ENCODE data around the gene EFCC1.

Gene EFCC1

DNA sequence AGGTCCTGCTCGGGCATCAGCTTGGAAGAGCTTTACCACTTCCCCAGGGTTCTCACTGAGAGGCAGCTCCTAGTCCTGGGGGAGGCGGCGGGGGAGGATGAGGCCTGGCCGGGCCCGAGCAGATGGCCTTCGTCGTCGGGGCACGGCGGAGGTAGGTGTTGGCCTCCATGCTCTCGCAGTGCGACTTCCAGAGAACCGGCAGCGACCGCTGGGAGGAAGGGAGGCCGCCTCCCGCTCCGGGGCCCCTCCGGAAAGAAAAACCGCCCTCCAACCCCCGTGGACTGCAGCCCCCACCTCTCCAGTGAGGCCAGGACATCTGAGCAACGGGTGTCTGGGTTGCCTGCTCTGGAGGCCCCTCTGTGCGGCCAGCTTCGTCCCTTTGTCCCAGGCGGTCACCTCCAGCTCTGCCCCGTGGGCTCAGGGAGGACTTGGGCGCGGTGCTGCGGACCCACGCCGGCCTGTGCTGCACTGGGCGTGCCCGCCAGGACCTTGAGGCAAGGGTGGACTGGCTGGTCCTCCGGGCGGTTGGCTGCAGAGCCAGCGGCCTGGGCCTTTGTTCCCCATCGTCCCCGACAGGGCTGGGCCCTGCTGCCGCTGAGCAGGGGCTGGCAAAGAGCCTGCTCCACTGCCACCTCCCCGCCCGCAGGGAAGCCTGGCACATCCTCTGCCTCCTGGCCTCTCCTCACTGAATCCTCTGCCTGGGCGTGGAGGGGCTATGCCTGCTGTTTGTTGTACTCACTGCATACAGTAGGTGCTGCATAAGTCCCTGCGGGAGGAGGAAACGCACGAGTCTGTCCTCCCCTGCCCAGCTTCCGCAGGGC lies 45.8 kb downstream of the EFCC1 start:
- DNase-seq (ENCODE audit: insufficient read length, low spot score), result no peak
- no peak for TF ChIP-seq POU2F2 (IDR thresholded peaks at IDR 0.05; ENCODE audit: low read depth, low read length)
- TF ChIP-seq PAX5 (IDR thresholded peaks at IDR 0.05; ENCODE audit: insufficient read depth, low read length, severe bottlenecking), result no peak
- no peak for TF ChIP-seq POLR2AphosphoS5 (IDR thresholded peaks at IDR 0.05; ENCODE audit: low read depth, low read length)
- TF ChIP-seq SPI1 (IDR thresholded peaks at IDR 0.05; ENCODE audit: low read depth, low read length), result no peak
- no peak for TF ChIP-seq TAF1 (IDR thresholded peaks at IDR 0.05; ENCODE audit: low read depth, low read length)
- no peak for TF ChIP-seq POLR2A (IDR thresholded peaks at IDR 0.05; ENCODE audit: low read depth, low read length)
- FAIRE-seq, result no peak

DNA sequence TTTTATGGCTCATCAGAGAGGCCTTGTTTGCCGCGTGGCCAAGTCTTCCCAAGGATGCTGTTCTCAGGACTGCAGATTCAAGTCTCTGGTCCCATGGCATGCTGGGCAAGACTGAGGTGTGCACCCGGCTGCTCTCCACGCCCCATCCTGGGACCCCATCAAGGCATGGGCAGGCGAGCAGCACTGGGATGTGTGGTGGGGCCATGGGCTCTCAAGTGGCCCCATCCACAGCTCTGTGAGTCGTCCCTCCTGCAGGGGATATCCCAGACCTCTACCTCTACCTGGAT lies 46.4 kb downstream of the EFCC1 start:
- no peak for FAIRE-seq
- no peak for DNase-seq (ENCODE audit: insufficient read length, low spot score)
- TF ChIP-seq SPI1 (IDR thresholded peaks at IDR 0.05; ENCODE audit: low read depth, low read length) (no peak), POLR2A (IDR thresholded peaks at IDR 0.05; ENCODE audit: low read depth, low read length) (no peak), POU2F2 (IDR thresholded peaks at IDR 0.05; ENCODE audit: low read depth, low read length) (no peak), PAX5 (IDR thresholded peaks at IDR 0.05; ENCODE audit: insufficient read depth, low read length, severe bottlenecking) (no peak), TAF1 (IDR thresholded peaks at IDR 0.05; ENCODE audit: low read depth, low read length) (no peak), POLR2AphosphoS5 (IDR thresholded peaks at IDR 0.05; ENCODE audit: low read depth, low read length) (no peak)

DNA sequence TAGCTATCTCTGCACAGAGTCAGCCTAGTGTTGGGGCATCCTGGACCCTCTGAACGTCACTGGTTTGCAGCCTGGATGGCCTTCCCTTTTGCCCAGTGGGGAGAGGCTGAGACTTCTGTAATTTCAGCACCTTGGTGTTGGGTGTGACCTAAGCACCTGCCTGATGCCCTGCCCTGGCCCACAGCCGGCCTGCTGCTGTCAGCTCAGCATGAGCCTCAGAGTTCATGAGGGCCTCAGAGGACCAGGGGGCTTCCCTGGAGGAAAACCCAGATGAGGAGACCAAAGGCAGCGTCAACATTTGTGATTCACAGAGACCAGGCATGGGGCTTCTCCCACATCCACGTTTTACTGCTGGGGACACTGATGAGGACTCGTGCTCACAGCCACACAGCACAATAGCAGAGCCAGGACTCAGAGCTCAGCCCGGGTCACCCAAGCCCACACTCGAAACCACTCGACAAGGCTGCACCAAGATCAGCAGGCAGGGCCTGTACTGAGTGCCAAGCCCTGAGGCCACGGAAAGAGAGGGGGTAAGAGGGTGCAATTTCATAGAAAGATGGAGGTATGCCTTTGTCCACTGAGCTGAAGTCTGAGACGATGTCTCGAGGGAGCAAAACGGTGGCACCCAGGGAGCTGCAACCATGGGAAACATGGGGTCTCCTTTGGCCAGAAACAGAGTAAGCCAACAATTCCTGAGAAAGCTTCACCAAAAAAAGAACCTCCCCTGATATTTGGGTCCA lies 49.6 kb downstream of the EFCC1 start:
- FAIRE-seq, result no peak
- DNase-seq (ENCODE audit: insufficient read length, low spot score), result no peak

DNA sequence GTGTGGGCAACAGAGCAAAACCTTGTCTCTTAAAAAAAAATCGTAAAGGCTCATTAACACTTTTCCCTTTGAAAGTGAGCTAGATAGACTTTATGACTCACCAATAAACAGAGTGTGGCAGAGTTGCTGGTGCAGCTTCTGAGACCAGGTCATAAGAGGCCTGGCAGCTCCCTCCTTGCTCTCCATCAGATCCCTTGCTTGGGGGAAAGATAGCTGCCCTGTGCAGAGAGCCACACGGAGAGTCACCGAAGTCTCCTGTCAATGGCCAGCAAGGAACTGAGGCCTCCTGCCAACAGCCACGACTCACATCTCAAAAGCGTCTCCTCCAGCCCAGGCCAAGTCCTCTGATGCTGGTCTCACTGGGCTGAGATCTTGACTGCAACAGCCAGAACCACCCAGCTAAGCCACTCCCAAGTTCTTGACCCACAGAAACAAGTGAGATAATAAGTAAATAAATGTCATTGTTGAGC lies 50.8 kb downstream of the EFCC1 start:
- no peak for TF ChIP-seq POLR2AphosphoS5 (IDR thresholded peaks at IDR 0.05; ENCODE audit: low read depth, low read length)
- no peak for TF ChIP-seq POLR2A (IDR thresholded peaks at IDR 0.05; ENCODE audit: low read depth, low read length)
- TF ChIP-seq SPI1 (IDR thresholded peaks at IDR 0.05; ENCODE audit: low read depth, low read length), result no peak
- no peak for TF ChIP-seq PAX5 (IDR thresholded peaks at IDR 0.05; ENCODE audit: insufficient read depth, low read length, severe bottlenecking)
- TF ChIP-seq POU2F2 (IDR thresholded peaks at IDR 0.05; ENCODE audit: low read depth, low read length), result no peak
- no peak for TF ChIP-seq TAF1 (IDR thresholded peaks at IDR 0.05; ENCODE audit: low read depth, low read length)
- FAIRE-seq, result no peak

More for the DNA sequence above, 49.6 kb downstream of the EFCC1 start:
- TF ChIP-seq SPI1 (IDR thresholded peaks at IDR 0.05; ENCODE audit: low read depth, low read length) (no peak), POU2F2 (IDR thresholded peaks at IDR 0.05; ENCODE audit: low read depth, low read length) (no peak), PAX5 (IDR thresholded peaks at IDR 0.05; ENCODE audit: insufficient read depth, low read length, severe bottlenecking) (no peak), POLR2AphosphoS5 (IDR thresholded peaks at IDR 0.05; ENCODE audit: low read depth, low read length) (no peak), TAF1 (IDR thresholded peaks at IDR 0.05; ENCODE audit: low read depth, low read length) (no peak), POLR2A (IDR thresholded peaks at IDR 0.05; ENCODE audit: low read depth, low read length) (no peak)

DNA sequence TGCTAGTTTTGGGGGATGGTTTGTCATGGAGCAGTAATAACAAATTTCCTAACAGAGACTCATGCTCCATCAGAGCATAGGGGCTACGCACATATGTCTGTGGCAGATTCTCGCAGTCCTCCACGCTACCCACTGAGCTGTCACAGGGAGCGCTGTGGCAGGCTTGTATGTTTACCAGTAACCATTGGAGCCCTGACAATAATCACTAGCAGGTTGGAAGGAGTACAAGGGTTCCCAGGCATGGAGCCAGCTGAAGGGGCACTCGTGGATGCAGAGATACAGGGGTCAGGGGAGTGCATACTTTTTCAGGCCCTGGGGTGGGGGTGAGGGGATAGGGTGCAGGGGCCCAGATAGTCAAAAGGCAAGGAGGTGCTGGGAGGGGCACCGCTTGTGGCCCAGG lies 51.6 kb downstream of the EFCC1 start:
- TF ChIP-seq POLR2A (IDR thresholded peaks at IDR 0.05; ENCODE audit: low read depth, low read length) (no peak), POLR2AphosphoS5 (IDR thresholded peaks at IDR 0.05; ENCODE audit: low read depth, low read length) (no peak), PAX5 (IDR thresholded peaks at IDR 0.05; ENCODE audit: insufficient read depth, low read length, severe bottlenecking) (no peak), SPI1 (IDR thresholded peaks at IDR 0.05; ENCODE audit: low read depth, low read length) (no peak), TAF1 (IDR thresholded peaks at IDR 0.05; ENCODE audit: low read depth, low read length) (no peak), POU2F2 (IDR thresholded peaks at IDR 0.05; ENCODE audit: low read depth, low read length) (no peak)
- DNase-seq (ENCODE audit: insufficient read length, low spot score) (no peak), FAIRE-seq (no peak)

More for the DNA sequence above, 50.8 kb downstream of the EFCC1 start:
- no peak for DNase-seq (ENCODE audit: insufficient read length, low spot score)

DNA sequence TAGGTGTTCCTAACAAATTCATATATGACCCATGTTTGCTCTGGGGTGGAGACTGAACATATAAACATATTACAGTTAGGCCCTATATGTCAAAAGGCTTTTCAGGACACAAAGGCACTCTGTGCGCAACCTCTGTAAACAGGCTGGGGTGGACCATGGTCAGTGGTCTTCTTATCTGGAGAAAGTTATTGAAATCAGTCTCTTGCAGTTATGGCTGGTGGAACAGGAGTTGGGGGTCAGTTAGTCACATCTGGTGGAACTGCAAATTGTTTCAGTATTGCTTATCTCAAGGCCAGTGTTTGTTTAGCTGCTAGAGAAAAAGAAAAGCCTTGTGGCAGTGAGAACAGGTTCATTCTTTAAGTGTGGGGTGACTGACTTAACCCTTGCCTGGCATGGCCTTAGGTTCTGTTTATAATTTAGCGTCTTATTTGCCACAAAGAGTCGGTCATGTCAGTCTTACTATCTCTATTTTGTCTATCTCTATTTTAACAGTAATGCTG lies 53.6 kb downstream of the EFCC1 start:
- TF ChIP-seq POLR2A (IDR thresholded peaks at IDR 0.05; ENCODE audit: low read depth, low read length), result no peak
- TF ChIP-seq TAF1 (IDR thresholded peaks at IDR 0.05; ENCODE audit: low read depth, low read length), result no peak
- TF ChIP-seq POU2F2 (IDR thresholded peaks at IDR 0.05; ENCODE audit: low read depth, low read length), result no peak
- no peak for TF ChIP-seq POLR2AphosphoS5 (IDR thresholded peaks at IDR 0.05; ENCODE audit: low read depth, low read length)
- TF ChIP-seq SPI1 (IDR thresholded peaks at IDR 0.05; ENCODE audit: low read depth, low read length), result no peak
- TF ChIP-seq PAX5 (IDR thresholded peaks at IDR 0.05; ENCODE audit: insufficient read depth, low read length, severe bottlenecking), result no peak
- DNase-seq (ENCODE audit: insufficient read length, low spot score) (no peak), FAIRE-seq (no peak)

DNA sequence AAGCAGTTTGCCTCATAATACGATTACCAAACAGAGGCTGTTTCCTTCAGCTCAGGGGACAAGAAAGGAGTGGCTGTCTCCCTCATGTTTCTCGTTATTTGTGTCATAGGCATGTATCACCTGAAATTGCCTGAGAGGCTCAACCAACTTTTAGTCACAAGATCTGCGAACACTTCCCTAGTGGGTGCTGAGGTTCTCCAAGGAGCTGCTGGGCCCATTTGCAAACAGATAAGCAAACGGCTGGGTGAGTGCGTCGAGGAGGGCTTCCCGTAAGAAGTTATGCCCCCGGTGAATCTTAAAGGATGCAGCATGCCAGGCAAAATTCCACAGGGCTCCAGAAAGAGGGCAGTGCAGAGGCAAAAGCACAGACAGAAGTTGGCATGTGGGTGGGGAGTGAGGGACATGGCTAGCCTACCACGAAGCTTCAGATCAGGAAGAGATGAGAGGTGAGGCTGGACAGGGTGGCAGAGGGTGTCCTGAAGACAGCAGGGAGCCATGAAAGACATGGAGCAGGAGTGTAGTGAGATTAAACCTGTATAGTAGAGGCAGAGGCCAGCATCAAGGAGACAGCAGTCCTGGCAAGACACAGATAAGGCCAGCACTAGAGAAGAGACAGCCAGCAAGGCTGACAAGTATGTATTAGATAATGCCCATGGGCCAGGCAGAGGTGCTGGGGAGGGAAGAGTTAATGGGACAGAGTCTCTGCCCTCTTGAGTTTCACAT lies 55.5 kb downstream of the EFCC1 start:
- TF ChIP-seq TAF1 (IDR thresholded peaks at IDR 0.05; ENCODE audit: low read depth, low read length), result no peak
- TF ChIP-seq POLR2AphosphoS5 (IDR thresholded peaks at IDR 0.05; ENCODE audit: low read depth, low read length), result no peak
- no peak for TF ChIP-seq SPI1 (IDR thresholded peaks at IDR 0.05; ENCODE audit: low read depth, low read length)
- no peak for TF ChIP-seq POLR2A (IDR thresholded peaks at IDR 0.05; ENCODE audit: low read depth, low read length)
- no peak for TF ChIP-seq POU2F2 (IDR thresholded peaks at IDR 0.05; ENCODE audit: low read depth, low read length)
- no peak for TF ChIP-seq PAX5 (IDR thresholded peaks at IDR 0.05; ENCODE audit: insufficient read depth, low read length, severe bottlenecking)
- FAIRE-seq (no peak), DNase-seq (ENCODE audit: insufficient read length, low spot score) (no peak)

DNA sequence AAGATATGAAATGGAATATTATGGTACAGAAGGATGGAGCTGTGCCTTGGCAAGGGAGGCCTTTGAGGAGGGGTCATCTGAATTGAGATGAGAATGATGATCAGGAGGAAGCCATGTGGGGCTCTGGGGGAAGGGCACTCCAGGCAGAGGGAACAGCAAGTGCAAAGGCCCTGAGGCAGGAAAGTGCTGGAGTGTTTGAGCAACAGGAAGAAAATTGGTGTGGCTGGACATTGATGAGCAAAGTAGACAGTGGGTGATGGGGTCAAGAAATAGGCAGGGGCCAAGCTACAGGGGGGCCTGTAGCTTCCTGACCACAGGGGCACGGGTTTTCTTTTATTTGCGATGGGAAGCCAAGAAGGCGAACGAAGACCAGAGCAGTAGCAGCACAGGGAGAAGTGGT lies 56.1 kb downstream of the EFCC1 start:
- TF ChIP-seq POLR2A (IDR thresholded peaks at IDR 0.05; ENCODE audit: low read depth, low read length) (no peak), PAX5 (IDR thresholded peaks at IDR 0.05; ENCODE audit: insufficient read depth, low read length, severe bottlenecking) (no peak), POLR2AphosphoS5 (IDR thresholded peaks at IDR 0.05; ENCODE audit: low read depth, low read length) (no peak), TAF1 (IDR thresholded peaks at IDR 0.05; ENCODE audit: low read depth, low read length) (no peak), POU2F2 (IDR thresholded peaks at IDR 0.05; ENCODE audit: low read depth, low read length) (no peak), SPI1 (IDR thresholded peaks at IDR 0.05; ENCODE audit: low read depth, low read length) (no peak)
- FAIRE-seq, result no peak
- DNase-seq (ENCODE audit: insufficient read length, low spot score), result no peak
